ENCODE data around the gene PCBD2. TPM values are rescaled to one million over a fixed set of nuclear protein-coding genes. Genes with fewer than 3 reads are reported as not detected.

PCBD2 gene
- total and polyA plus RNA-seq, 8 donors, result 5.0 to 9.1 (median 7.3) TPM

GRCh38 chr5:134913795-134914194 lies 8.9 kb downstream of the PCBD2 start:
- H3K27me3 ChIP-seq, result no peaks in the 10 kb centered on the region
- no peaks in the 10 kb centered on the region for H3K4me1 ChIP-seq
- no peak for ATAC-seq
- TF ChIP-seq CTCF (IDR thresholded peaks at IDR 0.05), result no peak
- no peaks in the 10 kb centered on the region for H3K9me3 ChIP-seq
- no peak for FAIRE-seq
- H3K27ac ChIP-seq, result no peak overlapping the region
- DNase-seq, result no peak
- no peak overlapping the region for H3K4me3 ChIP-seq
- peaks cover 0 to 11% (median 0%) of the 10 kb centered on the region in 3 donors for H3K36me3 ChIP-seq
- WGBS, 2 donors, result 99 to 100% methylated on average over 1 of the region's 1 CpG
- intact Hi-C loops (cut with DNase I), result loop anchor here in 1 of 3 donors (10.0 kb wide), 1 partner anchor 271 kb away; no protein-coding TSS in a partner anchor

GRCh38 chr5:134917070-134917815 lies 12.3 kb downstream of the PCBD2 start:
- Histone ChIP-seq H3K9me3 (no peaks in the 10 kb centered on the region), H3K27me3 (no peaks in the 10 kb centered on the region), H3K4me1 (peaks cover 0 to 5% (median 0%) of the 10 kb centered on the region in 3 donors), H3K4me3 (no peak overlapping the region), H3K27ac (no peak overlapping the region), H3K36me3 (peaks cover 0 to 11% (median 0%) of the 10 kb centered on the region in 3 donors)
- intact Hi-C loops (cut with DNase I), result loop anchor here in 1 of 3 donors (10.0 kb wide), 1 partner anchor 268 kb away; no protein-coding TSS in a partner anchor
- peak in 3 of 4 donors; percentile 41 to 49 (median 44) for ATAC-seq
- FAIRE-seq, result no peak
- DNase-seq, result no peak
- 75% methylated on average over 10 of the region's 10 CpGs for WGBS, 2 donors
- TF ChIP-seq CTCF (IDR thresholded peaks at IDR 0.05), result no peak

- intact Hi-C loops (cut with DNase I), result loop anchor here in 1 of 3 donors (10.0 kb wide), 1 partner anchor 266 kb away; no protein-coding TSS in a partner anchor
- TF ChIP-seq CTCF (IDR thresholded peaks at IDR 0.05), result no peak
- Histone ChIP-seq H3K27ac (no peak overlapping the region), H3K4me1 (peaks cover 0 to 5% (median 0%) of the 10 kb centered on the region in 3 donors), H3K36me3 (peaks cover 0 to 11% (median 0%) of the 10 kb centered on the region in 3 donors), H3K9me3 (no peaks in the 10 kb centered on the region), H3K27me3 (no peaks in the 10 kb centered on the region), H3K4me3 (no peak overlapping the region)
- no peak for ATAC-seq
- WGBS, 2 donors, result 88 to 92% methylated on average over 3 of the region's 3 CpGs
- no peak for FAIRE-seq
- no peak for DNase-seq
Observed at GRCh38 chr5:134918861-134919260, 13.9 kb downstream of the PCBD2 start.

GRCh38 chr5:134920848-134921575 lies 16.1 kb downstream of the PCBD2 start:
- H3K4me1 ChIP-seq, result peaks cover 0 to 5% (median 0%) of the 10 kb centered on the region in 3 donors
- H3K9me3 ChIP-seq, result no peaks in the 10 kb centered on the region
- no peak overlapping the region for H3K27ac ChIP-seq
- no peak for ATAC-seq
- DNase-seq, result no peak
- no peak for FAIRE-seq
- H3K27me3 ChIP-seq, result no peaks in the 10 kb centered on the region
- WGBS, 2 donors, result 94 to 95% methylated on average over 9 of the region's 9 CpGs
- no peak for TF ChIP-seq CTCF (IDR thresholded peaks at IDR 0.05)
- H3K4me3 ChIP-seq, result no peak overlapping the region
- intact Hi-C loops (cut with DNase I), result no loop called here
- H3K36me3 ChIP-seq, result no peaks in the 10 kb centered on the region

All from pancreas (tissue), 10 donors.